GM23338 (cell line): ENCODE data around the gene RBM7. TPM values are rescaled to one million over a fixed set of nuclear protein-coding genes. Genes with fewer than 3 reads are reported as not detected.

Source experiments
- ATAC-seq: fragments of 200-7000 bp; cut with Tn5 transposase; 3 replicates; pipeline ENCODE4 v1.9.1; 2020
- DNase-seq: peaks from one replicate; pipeline ENCODE4 v3.0.0-alpha.2; 2015; ENCODE audit warnings: low spot score
- H2AFZ ChIP-seq: fragments of 200-600 bp; sonication (generic); 2 replicates; pipeline ENCODE4 v1.8.0; 2016; ENCODE audit warnings: antibody characterized with exemption, mild to moderate bottlenecking, moderate library complexity
- H3F3A ChIP-seq: fragments of 200-600 bp; sonication (generic); replicated peaks from 2 replicates; pipeline ENCODE4 v1.8.0; 2017; ENCODE audit warnings: antibody characterized with exemption, mixed run types, low read depth
- H3K27ac ChIP-seq: fragments of 200-600 bp; sonication (generic); 2 replicates; pipeline ENCODE4 v1.6.1; 2016; ENCODE audit warnings: low read depth
- H3K27me3 ChIP-seq: fragments of 200-600 bp; sonication (generic); 2 replicates; pipeline ENCODE4 v1.8.0; 2016; ENCODE audit warnings: mild to moderate bottlenecking, mixed run types, moderate library complexity; ENCODE audit not compliant: insufficient read depth
- H3K36me3 ChIP-seq: fragments of 200-600 bp; sonication (generic); 2 replicates; pipeline ENCODE4 v1.8.0; 2016; ENCODE audit warnings: mild to moderate bottlenecking; ENCODE audit not compliant: insufficient read depth
- H3K4me1 ChIP-seq: fragments of 200-600 bp; sonication (generic); 2 replicates; pipeline ENCODE4 v1.8.0; 2016; ENCODE audit warnings: mild to moderate bottlenecking, moderate library complexity; ENCODE audit not compliant: insufficient read depth
- H3K4me2 ChIP-seq: fragments of 200-600 bp; sonication (generic); 2 replicates; pipeline ENCODE4 v1.7.1; 2017; ENCODE audit warnings: mixed run types
- H3K4me3 ChIP-seq: fragments of 200-600 bp; sonication (generic); 2 replicates; pipeline ENCODE4 v1.6.1; 2016; ENCODE audit warnings: mixed run types
- H3K79me2 ChIP-seq: fragments of 200-600 bp; sonication (generic); replicated peaks from 2 replicates; pipeline ENCODE4 v1.8.0; 2017; ENCODE audit warnings: mild to moderate bottlenecking; ENCODE audit not compliant: insufficient read depth
- H3K9me2 ChIP-seq: fragments of 200-600 bp; sonication (generic); 2 replicates; pipeline ENCODE4 v1.8.0; 2017; ENCODE audit not compliant: insufficient read depth
- H4K20me1 ChIP-seq: fragments of 200-600 bp; sonication (generic); replicated peaks from 2 replicates; pipeline ENCODE4 v1.8.0; 2017; ENCODE audit warnings: mild to moderate bottlenecking; ENCODE audit not compliant: insufficient read depth
- H3K27ac Mint-ChIP-seq: 2 replicates; pipeline ENCODE4 v1.8.0; 2020; ENCODE audit warnings: inconsistent platforms, mild to moderate bottlenecking, moderate library complexity, mixed read lengths
- H3K27me3 Mint-ChIP-seq: 3 replicates; pipeline ENCODE4 v1.8.0; 2022; ENCODE audit warnings: low read depth, mild to moderate bottlenecking, moderate library complexity, mixed read lengths, inconsistent platforms; ENCODE audit not compliant: insufficient read depth, poor library complexity
- H3K36me3 Mint-ChIP-seq: 3 replicates; pipeline ENCODE4 v1.8.0; 2021; ENCODE audit warnings: low read depth, mild to moderate bottlenecking, inconsistent platforms, moderate library complexity, mixed read lengths
- H3K4me1 Mint-ChIP-seq: 3 replicates; pipeline ENCODE4 v1.8.0; 2020; ENCODE audit warnings: mild to moderate bottlenecking, inconsistent platforms, mixed read lengths
- H3K4me3 Mint-ChIP-seq: 3 replicates; pipeline ENCODE4 v1.8.0; 2021; ENCODE audit warnings: moderate library complexity, mild to moderate bottlenecking, inconsistent platforms, mixed read lengths
- H3K9me3 Mint-ChIP-seq: 3 replicates; pipeline ENCODE4 v1.8.0; 2020; ENCODE audit warnings: moderate library complexity, mild to moderate bottlenecking, inconsistent platforms, mixed read lengths
- ETS1 ChIP-seq: IDR thresholded peaks from 2 replicates; pipeline ENCODE4 v1.6.1; 2016; ENCODE audit warnings: antibody characterized with exemption
- EZH2 ChIP-seq: fragments of 200-600 bp; sonication (generic); IDR thresholded peaks from one replicate; pipeline ENCODE4 v1.8.0; 2017; ENCODE audit warnings: antibody characterized with exemption, mild to moderate bottlenecking, low read depth; ENCODE audit not compliant: unreplicated experiment
- JUNB ChIP-seq: IDR thresholded peaks from one replicate; pipeline ENCODE4 v1.6.1; 2016; ENCODE audit warnings: antibody characterized with exemption; ENCODE audit not compliant: unreplicated experiment
- POLR2AphosphoS5 ChIP-seq: IDR thresholded peaks from 2 replicates; pipeline ENCODE4 v1.6.1; 2016; ENCODE audit warnings: antibody characterized with exemption, low read depth
- REST ChIP-seq: IDR thresholded peaks from one replicate; pipeline ENCODE4 v1.6.1; 2018; ENCODE audit warnings: antibody characterized with exemption; ENCODE audit not compliant: unreplicated experiment
- STAT1 ChIP-seq: IDR thresholded peaks from one replicate; pipeline ENCODE4 v1.6.1; 2016; ENCODE audit warnings: antibody characterized with exemption; ENCODE audit not compliant: unreplicated experiment
- ZNF331 ChIP-seq: fragments of 250-450 bp; sonication (Bioruptor Pico); IDR thresholded peaks from 2 replicates; pipeline ENCODE4 v1.5.0; 2020; ENCODE audit warnings: low read depth, mild to moderate bottlenecking, moderate library complexity
- ZNF462 ChIP-seq: fragments of 250-450 bp; sonication (Bioruptor Pico); IDR thresholded peaks from 2 replicates; pipeline ENCODE4 v1.5.0; 2020; ENCODE audit warnings: mild to moderate bottlenecking, moderate library complexity
- polyA plus RNA-seq: library from polyadenylated mRNA; unstranded; fragments of >200 nt; fragmentation: Nextera tagmentation; extraction: Ambion mirVana; gene quantifications from 2 replicates; pipeline ENCODE4 v1.2.1, GENCODE V29; 2016
- total RNA-seq: library from RNA; depleted of rRNA; stranded (reverse); fragments of >200 nt; shearing (Covaris generic); gene quantifications from 2 replicates; pipeline ENCODE4 v1.2.3, GENCODE V29; 2014

The RBM7 gene
- total and polyA plus RNA-seq, 2 experiments from 2014 or later = 31.5 to 57.2 TPM

GRCh38 chr11:114384487-114384886 is 16.0 kb upstream of the RBM7 start:
- Histone ChIP-seq H3K36me3 (no peaks in the 10 kb centered on the region), H3K4me1 (no peaks in the 10 kb centered on the region), H3K79me2 (no peaks in the 10 kb centered on the region), H3K4me2 (no peak overlapping the region), H3K4me3 (no peak overlapping the region), H3K9me2 (0 out of 2 replicates have a peak, but pooled peaks cover 8% of the 10 kb centered on the region), H3F3A (no peaks in the 10 kb centered on the region), H3K27ac (no peak overlapping the region), H4K20me1 (no peaks in the 10 kb centered on the region), H2AFZ (no peak overlapping the region), H3K27me3 (no peaks in the 10 kb centered on the region)
- no peak for ATAC-seq
- DNase-seq = no peak
- Mint-ChIP-seq H3K27me3 (no peaks in the 10 kb centered on the region), H3K4me1 (no peaks in the 10 kb centered on the region), H3K36me3 (no peaks in the 10 kb centered on the region; the same call in 2 of the 3 replicates), H3K4me3 (no peak overlapping the region), H3K27ac (no peak overlapping the region), H3K9me3 (peaks cover 8% of the 10 kb centered on the region; the same call in 2 of the 3 replicates)
- no peak for TF ChIP-seq ZNF462
- TF ChIP-seq ETS1 = no peak
- TF ChIP-seq POLR2AphosphoS5 = no peak
- no peak for TF ChIP-seq EZH2
- no peak for TF ChIP-seq STAT1
- TF ChIP-seq REST = no peak
- no peak for TF ChIP-seq ZNF331
- no peak for TF ChIP-seq JUNB
